NCI-H526 treated with DMSO at 0.1 percent for 48 hours (cell line): ENCODE measurements around the gene HTRA3.

ENCODE experiments used
- DNase-seq: peaks from one replicate; lab custom pipeline; 2025; lab: John Stamatoyannopoulos, UW

The HTRA3 gene

DNA sequence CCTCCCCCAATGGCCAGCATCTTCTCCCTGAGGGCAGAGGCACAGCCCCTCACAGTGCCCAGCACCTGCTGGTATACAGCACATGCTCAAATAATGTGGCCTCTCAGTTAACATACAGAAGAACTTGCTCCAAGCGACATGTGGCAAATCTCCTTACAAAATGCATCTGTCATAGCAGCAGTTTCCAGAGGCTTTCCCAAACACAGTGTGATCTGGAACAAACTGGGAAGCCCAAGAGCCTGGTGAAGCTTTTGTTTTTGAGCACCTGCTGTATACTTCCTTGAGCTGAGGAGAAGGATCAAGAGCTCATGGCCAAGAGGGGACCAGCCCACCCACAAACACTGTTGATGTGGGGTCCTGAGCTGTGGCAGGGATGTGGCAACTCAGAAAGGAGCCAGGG, 34.8 kb upstream of the HTRA3 start:
- no peak for DNase-seq

DNA sequence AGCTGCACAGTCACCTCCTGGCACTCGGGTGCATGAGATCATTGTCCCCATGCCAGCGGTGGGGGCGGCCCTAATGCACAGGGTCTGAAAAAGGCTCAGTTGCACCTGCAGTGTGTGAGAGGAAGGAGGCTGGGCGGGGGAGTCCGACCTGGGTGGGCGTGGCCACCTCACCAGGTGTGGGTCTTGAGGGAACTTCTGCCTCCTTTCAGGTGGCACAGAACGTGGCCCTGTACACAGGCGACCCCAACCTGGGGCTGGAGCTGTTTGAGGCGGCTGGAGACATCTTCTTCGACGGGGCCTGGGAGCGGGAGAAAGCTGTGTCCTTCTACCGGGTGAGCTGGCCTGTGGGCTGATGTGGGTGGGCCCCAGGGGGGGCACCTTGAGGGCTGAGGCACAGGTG, 34.3 kb upstream of the HTRA3 start:
- DNase-seq, result no peak

DNA sequence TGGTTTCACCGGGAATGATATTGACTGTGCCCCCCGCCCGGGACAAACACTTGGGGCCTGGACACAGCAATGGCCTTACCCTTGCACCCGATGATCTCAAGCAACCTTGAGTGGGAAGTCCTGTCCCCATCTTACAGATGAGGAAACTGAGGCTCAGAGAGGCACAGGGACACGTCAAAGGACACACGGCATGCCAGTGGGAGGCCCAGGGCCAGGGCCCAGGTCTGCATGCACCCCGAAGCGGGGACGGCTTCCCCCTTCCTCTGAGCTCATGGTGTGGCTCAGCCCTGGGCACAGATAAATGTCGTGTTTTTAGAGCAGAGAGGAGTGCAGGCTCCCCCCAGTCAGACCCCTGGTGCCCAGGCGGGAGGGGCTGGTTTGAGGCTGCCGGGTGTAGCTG, 33.9 kb upstream of the HTRA3 start:
- DNase-seq, result no peak

DNA sequence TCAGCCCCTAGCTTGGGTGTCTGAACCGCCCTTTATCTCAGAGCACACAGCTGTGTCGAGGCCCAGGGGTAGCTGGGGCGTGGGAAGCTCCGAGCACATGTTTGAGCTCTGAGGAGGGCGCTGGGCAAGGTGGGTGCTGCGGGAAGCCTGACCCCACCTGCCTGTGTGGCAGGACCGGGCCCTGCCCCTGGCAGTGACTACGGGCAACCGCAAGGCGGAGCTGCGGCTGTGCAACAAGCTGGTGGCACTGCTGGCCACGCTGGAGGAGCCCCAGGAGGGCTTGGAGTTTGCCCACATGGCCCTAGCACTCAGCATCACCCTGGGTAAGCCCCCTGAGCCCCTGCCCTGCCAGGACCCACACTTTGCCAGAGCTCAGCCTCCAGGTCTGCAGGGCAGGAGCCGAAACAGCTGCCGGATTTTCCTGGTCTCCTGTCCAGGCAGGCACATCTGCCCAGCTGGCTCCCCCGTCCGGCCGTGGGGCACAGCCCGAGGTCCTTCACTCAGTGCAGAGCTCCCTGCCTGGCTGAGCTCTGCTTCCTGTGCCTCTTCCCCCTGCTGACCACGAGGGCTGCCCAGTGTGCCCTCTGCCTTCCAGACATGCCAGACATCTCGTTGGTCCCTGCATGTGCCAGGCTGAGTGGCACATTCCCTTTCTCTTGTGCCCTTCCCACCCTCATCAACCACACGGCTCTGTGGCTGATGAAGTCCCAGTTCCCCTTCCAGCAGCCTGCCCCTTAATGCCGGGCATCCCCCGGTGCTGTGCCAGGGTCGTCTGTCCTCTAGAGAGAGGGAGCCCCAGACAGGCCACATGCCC, 33.2 kb upstream of the HTRA3 start:
- no peak for DNase-seq

DNA sequence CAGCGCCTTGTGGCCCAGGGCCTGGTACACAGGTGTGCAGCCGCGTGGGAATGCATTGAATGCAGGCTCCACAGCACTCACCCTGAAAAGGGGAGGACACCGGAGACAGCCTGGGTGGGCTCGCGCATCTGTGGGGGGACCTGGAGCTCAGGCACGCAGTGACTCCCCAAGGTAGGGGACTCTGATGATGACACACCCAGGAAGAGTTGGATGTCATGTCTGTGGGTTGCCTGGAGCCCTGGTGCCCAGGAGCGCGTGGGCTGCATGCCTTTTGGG, 32.7 kb upstream of the HTRA3 start:
- DNase-seq, result no peak

DNA sequence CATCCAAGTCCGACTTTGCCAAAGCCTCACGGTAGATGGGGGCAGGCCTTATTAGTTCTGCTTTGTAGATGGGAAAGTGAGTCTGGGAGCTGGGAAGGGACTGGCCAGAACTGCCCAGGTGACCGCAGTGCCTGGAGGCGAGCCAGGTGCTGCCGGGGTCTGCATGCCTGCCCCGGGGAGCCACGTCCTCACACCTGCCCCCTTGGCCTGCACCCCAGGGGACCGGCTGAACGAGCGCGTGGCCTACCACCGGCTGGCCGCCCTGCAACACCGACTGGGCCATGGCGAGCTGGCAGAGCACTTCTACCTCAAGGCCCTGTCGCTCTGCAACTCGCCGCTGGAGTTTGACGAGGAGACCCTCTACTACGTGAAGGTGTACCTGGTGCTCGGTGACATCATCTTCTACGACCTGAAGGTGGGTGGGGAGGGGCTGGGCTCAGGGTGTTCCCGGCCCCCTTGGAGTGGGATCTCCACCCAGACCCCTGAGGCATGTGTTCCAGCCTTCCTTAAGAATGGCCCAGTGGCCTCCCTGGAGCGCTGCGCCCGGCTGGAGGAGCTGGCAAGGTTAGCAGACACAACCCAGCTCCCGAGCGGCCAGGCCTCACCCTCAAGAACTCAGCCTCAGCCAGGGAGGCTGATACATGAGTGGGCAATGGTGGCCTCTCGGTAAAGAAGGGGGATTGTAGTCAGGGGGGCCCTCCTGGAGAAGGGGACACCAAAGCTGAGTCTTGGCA, 32.1 kb upstream of the HTRA3 start:
- DNase-seq, result no peak

DNA sequence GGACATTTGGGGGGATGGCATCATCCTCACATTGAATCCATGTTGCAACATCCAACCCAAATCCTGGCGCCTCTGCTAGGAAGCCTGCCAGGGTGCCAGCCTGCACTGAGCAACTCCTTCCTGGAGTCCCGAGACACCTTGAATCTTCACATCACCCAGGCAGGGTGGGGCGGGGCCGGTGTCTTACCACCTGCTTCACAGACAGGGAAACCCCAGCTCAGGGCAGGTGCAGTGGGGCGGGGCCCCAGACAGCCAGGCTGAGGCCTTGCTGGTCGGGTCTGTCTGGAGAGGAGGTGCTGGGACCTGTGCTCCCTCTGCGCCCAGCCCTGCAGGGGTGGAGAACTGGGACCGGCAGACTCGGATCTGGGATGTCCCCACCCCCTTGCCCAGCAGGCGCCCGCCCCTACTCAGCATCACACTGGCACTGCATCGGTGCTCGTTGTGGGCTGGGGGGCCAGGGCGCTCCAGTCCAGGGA, 31.5 kb upstream of the HTRA3 start:
- peak; percentile 15 for DNase-seq

DNA sequence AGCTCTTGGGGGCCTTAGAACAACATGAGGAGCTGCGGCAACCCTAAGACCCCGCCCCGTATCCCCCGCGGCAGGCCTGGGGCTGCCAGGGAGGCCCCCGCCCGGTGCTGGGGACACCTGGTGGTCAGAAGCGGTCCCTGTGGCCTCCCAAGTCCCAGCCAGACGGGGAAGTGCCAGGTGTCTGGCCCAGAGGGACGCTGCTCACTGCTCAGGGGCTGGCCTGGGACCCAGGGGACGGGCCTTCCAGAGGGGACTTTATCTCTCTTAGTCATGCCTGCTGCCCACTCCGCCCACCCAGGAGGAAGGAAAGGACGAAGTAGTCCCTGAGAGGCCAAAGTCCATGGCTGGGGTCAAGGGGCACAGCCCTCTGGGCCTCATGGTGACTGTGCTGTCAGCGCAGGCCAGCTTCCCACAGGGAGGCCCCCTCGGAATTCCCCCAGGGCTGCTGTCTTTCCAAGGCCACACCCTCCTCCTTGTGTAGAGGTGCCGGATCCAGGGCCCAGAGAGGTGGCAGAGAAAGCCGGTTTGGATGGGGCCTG, 31.0 kb upstream of the HTRA3 start:
- no peak for DNase-seq

DNA sequence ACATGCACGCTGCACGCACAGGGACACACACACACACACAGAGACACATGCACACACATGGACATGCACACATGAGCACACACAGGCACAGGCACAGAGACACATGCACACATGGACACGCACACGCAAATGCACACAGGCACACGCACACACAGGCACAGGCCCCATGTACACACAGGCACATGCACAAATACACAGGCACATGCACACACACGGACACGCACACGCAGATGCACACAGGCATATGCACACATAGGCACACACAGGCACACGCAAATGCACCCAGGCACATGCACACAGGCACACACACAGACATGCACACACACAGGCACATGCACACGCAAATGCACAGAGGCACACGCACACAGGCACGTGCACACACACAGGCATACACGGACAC, 30.3 kb upstream of the HTRA3 start:
- no peak for DNase-seq

DNA sequence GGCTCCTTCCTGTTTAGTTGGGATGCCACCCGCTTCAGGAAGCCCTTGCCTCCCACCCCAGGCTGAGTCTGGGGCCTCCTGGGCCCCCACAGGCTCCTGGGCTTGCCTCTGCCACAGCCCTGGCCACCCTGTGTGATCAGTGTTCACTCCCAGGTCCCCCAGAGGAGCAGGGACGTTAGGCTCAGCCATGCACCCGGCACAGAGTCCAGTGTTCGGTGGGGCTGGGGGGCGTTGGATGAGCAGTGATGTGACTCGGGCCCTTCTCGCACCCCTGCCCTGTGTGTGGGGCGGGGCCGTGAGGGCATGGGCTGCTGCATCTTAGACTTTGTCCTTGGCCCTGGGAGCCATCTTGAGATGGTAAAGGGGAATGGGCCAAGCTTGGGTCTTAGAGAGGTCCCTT, 29.9 kb upstream of the HTRA3 start:
- DNase-seq, result no peak

- DNase-seq, result no peak
These were observed 29.1 kb upstream of the HTRA3 start for GRCh38 chr4:8240211-8241041.

- DNase-seq, result no peak
These were observed 28.3 kb upstream of the HTRA3 start for GRCh38 chr4:8241211-8241779.

- peak; percentile 35 for DNase-seq
These were observed 27.5 kb upstream of the HTRA3 start for GRCh38 chr4:8241895-8242696.

DNA sequence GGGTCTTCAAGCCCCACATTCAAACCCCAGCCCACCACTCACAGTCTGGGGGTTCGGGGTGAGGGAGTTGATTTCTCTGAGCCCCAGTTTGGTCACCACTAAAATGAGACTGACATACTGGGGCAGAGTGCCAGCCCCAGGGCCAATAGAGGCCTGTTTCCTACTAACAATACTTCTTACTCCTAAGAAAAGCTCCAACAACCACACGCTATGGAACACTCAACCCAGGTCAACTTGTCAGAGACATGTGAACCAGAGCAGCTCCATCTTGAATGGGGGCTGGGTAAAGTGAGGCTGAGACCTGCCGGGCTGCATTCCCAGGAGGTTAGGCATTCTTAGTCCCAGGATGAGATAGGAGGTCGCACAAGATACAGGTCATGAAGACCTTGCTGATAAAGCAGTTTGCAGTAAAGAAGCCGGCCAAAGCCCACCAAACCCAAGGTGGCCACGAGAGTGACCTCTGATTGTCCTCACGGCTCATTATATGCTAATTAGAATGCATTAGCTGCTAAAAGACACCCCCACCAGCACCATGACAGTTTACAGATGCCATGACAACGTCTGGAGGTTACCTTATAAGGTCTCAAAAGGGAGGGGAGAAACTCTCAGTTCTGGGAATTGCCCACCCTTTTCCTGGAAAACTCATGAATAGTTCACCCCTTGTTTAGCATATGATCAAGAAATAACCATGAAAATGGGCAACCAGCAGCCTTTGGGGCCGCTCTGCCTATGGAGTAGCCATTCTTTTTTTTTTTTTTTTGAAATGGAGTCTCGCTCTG, 26.6 kb upstream of the HTRA3 start:
- no peak for DNase-seq

DNA sequence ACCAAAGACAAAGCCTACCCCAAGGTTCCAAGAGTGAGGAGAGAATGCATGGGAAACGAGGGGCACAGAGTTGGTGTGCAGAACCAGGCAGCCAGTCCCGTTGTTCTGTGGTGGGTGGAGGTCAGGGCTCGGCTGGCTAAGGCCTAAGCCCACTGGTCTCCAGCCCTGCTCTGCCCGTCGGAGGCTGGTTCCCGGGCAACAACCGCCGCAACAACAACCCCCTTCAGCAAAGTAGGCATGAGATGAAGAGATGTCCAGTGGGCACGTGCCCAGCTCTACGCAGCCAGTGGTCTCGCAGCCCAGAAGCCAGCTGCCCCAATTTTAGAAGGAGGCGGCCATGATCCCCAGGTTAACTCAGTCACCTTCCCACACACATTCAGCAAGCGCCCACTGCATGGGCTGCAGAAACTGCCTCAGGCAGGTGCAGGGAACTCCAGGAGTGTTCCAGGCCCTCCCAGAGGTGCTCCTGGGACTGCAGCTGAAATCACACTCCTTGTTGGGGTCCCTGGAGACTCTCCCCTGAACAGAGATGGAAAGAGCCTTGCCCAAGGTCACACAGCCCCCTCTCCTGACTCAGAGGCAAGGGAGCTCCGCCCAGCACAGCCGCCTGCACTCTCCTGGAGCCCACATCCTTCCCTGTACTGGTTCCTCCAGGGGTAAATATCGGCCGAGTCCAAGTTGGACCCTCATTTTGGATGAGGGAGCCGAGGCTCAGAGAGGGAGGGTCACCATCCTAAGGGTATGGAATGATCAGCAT, 25.4 kb upstream of the HTRA3 start:
- DNase-seq, result no peak

GRCh38 chr4:8244931-8245460, 24.6 kb upstream of the HTRA3 start:
- DNase-seq, result no peak

DNA sequence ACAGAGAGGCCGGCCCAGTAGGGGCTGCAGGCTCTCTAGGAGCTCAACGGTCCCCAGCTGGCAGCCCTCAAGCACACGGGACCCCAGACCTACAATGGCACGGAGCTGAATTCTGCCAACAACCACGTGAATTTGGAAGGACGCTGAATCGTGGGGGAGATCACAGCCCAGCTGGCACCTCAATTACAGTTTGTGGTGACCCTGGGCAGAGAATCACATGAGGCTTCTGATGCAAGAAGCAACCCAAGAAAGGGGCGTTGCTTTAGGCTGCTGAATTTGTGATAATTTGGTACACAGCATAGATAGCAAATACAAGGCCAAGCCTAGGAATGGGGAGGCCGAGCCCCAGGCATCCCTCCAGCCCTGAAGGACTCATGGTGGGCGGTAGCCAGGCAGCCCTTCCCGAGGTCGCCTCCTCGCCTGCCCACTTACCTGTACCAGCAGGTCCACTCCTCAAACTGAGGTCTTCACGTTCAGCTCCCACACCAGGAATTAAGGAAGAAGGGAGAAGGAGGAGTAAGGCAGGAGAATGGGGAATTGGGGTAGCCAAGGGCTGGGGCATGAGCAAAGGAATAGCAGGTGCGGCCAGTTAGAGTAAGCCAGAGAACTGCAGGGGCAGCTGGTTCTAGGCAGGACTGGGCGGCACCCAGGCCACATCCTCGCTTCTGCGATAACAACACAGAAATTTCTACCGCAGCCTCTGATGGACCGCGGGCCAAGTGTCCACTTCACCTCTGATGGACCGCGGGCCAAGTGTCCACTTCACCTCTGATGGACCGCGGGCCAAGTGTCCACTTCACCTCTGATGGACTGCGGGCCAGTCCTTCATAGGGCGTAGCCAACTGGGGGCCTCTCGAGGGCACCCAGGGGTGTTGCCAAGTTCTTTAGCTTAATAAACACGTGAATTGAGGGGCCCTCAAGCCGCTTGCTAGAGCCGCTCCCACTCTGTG, 23.4 kb upstream of the HTRA3 start:
- DNase-seq, result no peak
